Hepatocyte (in vitro differentiated cells): ENCODE results near the gene CCDC73.

Source experiments
- CTCF ChIP-seq: fragments of 200-600 bp; sonication (generic); IDR thresholded peaks from 2 replicates; pipeline ENCODE4 v1.5.1; 2016; ENCODE audit warnings: antibody characterized with exemption, mild to moderate bottlenecking; ENCODE audit not compliant: poor library complexity
- EZH2phosphoT487 ChIP-seq: fragments of 200-600 bp; sonication (generic); IDR thresholded peaks from one replicate; pipeline ENCODE4 v1.6.1; 2018; ENCODE audit warnings: antibody characterized with exemption, mild to moderate bottlenecking, low read depth, moderate library complexity; ENCODE audit not compliant: unreplicated experiment, severe bottlenecking

GRCh38 chr11:32723332-32723731, 71.1 kb downstream of the CCDC73 start:
- no peak for TF ChIP-seq CTCF
- TF ChIP-seq EZH2phosphoT487: no peak
